GM12872 (cell line): Measurements from ENCODE around the gene WDR35.

Source experiments
- TF ChIP-seq, protein P1 (sequence below): IDR thresholded peaks from 3 replicates; pipeline ENCODE4 v1.5.1; 2011; ENCODE audit warnings: low read depth, mild to moderate bottlenecking, low read length, moderate library complexity; ENCODE audit not compliant: insufficient read depth

Gene WDR35

DNA sequence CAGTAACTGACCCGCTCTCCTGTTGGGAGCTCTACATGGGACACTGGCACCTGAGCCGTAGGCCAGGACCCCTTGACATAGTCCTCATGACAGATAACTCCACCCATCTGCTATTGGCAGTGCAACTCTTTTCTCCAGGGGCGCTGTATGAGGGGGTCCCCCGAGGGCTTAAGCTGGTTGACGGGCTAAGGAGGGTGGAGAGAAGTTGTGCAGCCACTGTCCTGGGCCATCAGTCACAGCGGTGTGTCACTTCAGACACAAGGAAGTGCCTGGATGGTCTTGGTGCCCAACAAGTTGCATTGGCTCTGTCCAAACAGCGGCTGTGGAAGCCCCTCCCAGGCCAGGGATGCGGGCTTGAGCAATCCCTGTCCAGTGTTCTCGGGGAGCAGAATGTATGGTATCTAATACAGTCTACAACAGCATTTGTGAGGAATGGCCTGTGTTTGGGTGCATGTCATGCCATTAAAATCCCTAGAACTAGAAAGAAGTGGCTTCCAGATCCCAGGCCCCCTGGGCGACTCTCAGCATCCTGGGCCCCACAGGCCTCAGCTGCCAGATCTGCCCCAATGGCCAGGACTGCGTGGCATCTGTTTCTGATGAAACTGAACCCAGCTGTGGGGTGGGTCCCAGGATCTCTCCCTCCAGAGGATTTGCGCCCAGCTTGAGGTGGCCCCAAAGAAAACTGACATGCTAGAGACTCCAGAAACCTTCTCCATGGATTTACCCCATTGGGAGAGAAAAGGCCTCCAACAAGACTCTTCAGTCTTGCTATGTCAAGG, 111.4 kb downstream of the WDR35 start:
- TF ChIP-seq, protein P1, sequence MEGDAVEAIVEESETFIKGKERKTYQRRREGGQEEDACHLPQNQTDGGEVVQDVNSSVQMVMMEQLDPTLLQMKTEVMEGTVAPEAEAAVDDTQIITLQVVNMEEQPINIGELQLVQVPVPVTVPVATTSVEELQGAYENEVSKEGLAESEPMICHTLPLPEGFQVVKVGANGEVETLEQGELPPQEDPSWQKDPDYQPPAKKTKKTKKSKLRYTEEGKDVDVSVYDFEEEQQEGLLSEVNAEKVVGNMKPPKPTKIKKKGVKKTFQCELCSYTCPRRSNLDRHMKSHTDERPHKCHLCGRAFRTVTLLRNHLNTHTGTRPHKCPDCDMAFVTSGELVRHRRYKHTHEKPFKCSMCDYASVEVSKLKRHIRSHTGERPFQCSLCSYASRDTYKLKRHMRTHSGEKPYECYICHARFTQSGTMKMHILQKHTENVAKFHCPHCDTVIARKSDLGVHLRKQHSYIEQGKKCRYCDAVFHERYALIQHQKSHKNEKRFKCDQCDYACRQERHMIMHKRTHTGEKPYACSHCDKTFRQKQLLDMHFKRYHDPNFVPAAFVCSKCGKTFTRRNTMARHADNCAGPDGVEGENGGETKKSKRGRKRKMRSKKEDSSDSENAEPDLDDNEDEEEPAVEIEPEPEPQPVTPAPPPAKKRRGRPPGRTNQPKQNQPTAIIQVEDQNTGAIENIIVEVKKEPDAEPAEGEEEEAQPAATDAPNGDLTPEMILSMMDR = no peak

DNA sequence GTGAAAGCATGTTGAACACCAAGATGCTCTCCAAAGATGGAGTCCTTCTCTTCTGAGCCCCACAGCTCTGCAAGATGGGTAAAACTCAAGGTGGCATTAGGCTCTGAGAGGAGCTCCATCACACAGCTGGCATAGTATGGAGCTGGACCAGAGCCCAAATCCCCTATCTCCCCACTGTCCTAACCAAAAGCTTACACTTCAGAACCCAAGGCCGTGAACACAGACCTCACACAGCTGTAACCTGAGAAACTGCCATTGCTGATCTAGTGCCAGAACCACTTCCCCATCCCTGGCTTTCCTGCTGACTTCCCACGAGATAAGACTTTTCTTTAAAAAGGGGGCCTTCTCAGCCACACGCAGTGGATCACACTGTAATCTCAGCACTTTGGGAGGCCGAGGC, 113.2 kb downstream of the WDR35 start:
- TF ChIP-seq, protein P1 = no peak

DNA sequence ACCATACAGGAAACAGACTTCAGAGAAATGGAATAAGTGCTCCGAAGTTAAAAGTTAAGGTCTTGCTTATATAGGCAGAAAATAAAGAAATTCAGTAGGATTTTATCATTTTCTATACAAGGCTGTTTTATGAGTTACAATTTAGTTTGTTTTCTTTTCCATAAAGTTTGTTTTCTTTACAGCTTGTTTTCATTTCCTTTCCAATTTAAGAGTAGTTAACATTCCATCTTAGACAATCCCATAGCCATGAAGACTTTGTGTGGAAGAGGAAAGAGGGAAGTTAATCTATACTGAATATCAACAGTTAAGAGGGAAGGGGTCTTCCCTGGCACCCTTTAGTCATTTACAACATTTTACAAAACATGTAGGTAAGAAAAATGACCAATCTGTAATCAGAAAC, 114.6 kb downstream of the WDR35 start:
- TF ChIP-seq, protein P1 = no peak

DNA sequence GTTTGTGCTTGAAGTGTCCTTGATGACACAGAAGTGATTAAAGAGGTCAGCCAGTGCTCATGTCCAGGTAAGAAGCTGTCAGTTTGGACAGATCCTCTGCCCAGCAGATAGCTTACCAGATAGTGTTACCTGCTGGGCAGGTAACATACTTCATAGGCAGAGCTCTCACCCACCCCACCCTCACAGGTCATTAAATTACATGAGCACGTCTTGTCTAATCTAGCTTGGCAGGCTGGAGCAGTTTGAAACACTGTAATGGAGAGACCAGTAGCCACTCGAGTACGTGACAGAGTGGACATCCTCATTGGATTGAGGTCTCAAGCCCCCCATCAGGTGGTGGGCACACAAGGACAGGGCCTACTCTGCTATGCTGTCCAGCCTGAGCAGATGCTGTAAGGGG, 115.2 kb downstream of the WDR35 start:
- TF ChIP-seq, protein P1 = no peak

DNA sequence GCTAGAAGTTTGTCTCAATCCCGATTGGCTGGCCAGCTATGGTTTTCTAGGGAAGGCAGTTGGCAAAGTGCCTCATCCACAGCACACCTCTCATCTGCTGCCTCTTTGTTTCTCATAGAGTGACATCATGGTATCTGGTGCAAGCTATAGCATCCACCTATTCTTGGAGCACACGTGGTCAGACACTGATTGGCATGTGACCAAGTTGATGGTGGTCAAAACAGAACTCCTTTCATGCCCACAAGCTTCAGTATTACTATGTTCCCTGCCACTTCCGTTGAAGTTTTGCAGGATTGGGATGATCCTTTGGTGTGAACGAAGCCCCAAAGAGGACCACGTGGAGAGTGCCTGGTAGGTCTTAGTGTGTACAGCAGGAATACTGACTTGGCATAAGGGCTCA, 116.9 kb downstream of the WDR35 start:
- TF ChIP-seq, protein P1 = no peak

DNA sequence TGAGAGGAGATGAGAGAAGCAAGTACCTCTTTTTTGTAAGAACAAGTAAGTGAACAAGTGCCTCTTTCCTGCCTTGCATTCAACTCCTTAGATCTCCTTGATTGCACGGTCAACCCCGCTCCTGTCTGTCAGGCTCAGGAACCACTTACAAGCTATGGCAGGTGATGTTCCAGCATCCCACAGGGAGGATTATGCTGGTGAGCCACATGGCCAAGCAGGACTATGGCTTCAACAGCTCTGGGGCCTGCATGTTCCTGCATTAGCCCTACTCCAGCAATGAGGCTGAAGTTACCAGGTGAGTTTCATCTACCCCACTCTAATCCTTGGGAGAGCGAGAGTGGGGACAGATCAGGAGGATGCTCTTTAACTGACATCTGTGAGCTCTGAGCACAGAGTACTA, 117.6 kb downstream of the WDR35 start:
- TF ChIP-seq, protein P1 = no peak

DNA sequence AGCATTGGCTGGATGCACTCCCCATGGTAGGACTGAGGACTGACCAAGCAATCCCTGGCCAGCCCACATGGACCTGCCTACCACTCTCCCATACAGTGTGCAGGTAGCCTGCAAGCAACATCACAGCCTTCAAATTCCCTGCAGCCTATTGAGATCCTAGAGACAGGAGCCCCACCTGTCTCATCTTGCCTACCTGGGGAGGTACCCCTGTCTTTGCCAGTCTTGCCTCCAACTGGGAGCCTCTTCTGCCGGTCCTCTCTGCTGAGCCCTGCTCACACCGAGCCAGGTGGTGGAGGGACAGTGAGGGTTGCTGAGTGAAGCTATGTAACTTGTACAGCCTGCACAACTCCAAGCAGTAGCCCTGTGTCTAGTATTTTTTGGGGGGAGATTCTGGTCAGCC, 118.1 kb downstream of the WDR35 start:
- TF ChIP-seq, protein P1 = no peak
